ELR (cell line): ENCODE results near the gene CERK.
A peak's percentile ranks its signal among the peaks of the same experiment; 100 is the strongest.

ENCODE experiments used
- DNase-seq: peaks from one replicate; pipeline ENCODE4 v3.0.0-alpha.2; 2015; ENCODE audit warnings: low read depth

CERK gene

GRCh38 chr22:46764779-46765485 lies 26.9 kb upstream of the CERK start:
- no peak for DNase-seq

- no peak for DNase-seq
Observed at GRCh38 chr22:46764140-46764680, 26.2 kb upstream of the CERK start.

DNA sequence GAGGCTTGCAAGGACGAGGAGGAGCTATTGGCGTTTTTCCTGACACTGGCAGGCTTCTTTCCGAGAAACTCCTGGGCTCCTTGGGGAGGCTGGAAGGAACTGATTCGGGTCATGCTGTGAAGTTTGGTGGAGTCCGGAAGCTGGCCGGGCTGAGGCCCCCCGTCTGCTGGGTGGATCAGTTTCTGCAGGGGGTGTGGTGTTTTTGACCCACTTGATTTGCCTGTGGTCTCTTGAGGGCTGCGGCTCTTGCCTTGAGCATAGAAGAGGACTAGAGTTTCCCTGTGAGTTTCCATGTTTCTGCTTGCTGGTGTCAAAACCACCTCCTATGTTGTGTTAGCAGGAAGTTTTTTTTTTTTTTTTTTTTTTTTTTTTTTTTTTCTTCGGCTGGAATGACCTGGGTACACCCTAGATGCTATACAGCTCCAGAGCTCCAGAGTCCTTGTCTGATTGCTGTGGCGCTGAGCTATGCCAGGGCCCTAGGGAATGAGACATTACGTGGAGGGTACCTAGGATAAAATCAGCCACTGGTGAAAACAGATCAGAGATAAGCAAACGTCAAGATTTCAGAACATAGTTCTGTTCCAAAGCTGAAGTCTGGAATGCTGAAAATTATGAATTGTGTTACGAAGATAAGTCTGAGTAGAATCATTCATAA lies 25.1 kb upstream of the CERK start:
- DNase-seq: peak; percentile 44

GRCh38 chr22:46762238-46763050 lies 24.4 kb upstream of the CERK start, which contains the start of gene TBC1D22A:
Gene TBC1D22A (plus strand): TSS chr22:46762650. CDS start chr22:46762787, 137 bp downstream.
- DNase-seq: peak; percentile 97

GRCh38 chr22:46761539-46762237 lies 23.6 kb upstream of the CERK start:
- no peak for DNase-seq

DNA sequence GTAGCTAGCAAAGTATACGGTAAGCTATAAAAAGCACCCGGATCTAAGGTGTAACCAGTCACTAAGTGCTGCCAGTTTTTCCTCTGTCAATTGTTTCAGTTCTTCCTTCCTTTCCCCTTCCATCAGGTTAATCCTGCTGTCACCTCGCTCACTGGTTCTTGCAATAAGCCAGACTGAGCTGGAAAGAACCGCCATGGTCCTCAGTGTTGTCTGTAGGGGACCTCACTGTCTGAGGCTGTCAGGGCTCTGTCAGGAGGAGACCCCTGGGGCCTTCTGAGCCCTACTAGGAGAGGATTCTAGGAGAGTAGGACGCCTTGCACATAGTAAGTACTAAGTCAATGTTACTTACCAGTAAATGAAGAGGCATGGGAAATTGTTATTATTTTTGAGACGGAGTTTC lies 23.0 kb upstream of the CERK start:
- DNase-seq: no peak

GRCh38 chr22:46758867-46759290 lies 20.8 kb upstream of the CERK start:
- DNase-seq: peak; percentile 66

GRCh38 chr22:46758121-46758520 lies 20.1 kb upstream of the CERK start:
- no peak for DNase-seq

GRCh38 chr22:46757104-46757503 lies 19.1 kb upstream of the CERK start:
- no peak for DNase-seq

DNA sequence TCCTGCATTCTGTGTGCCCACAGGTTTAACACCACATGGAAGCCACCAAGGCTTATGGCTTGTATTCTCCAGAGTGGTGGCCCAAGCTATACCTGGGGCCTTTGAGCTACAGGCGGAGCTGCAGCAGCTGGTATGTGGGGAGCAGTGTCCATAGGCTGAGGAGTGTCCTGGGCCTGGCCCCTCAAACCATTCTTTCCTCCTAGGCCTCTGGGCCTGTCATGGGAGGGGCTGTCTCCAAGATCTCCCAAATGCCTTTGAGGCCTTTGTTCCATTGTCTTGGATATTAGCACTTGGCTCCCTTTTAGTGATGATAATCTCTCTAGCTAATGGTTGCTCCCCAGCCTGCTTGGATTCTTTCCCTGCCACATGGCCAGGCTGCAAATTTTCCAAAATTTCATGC lies 18.0 kb upstream of the CERK start:
- no peak for DNase-seq

DNA sequence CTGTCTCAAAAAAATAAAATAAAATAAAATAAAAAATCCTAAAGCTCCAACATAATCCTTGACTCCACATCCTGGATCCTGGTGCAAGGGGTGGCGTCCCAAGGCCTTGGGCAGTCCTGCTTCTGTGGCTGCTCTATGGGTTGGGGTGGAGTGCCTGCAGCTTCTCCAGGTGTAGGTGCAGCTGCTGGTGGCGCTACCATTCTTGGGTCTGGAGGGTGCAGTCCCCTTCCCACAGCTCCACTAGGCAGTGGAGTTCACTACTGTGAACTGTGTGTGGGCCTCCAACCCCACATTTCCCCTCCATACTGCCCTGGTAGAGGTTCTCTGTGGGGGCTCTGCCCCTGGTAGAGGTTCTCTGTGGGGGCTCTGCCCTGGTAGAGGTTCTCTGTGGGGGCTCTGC lies 17.5 kb upstream of the CERK start:
- DNase-seq: no peak

- DNase-seq: no peak
Observed at GRCh38 chr22:46754826-46755225, 16.8 kb upstream of the CERK start.

GRCh38 chr22:46754110-46754799 lies 16.2 kb upstream of the CERK start:
- peak; percentile 99 for DNase-seq

- no peak for DNase-seq
Observed at GRCh38 chr22:46753761-46754109, 15.7 kb upstream of the CERK start.

GRCh38 chr22:46753360-46753759 lies 15.3 kb upstream of the CERK start:
- DNase-seq: no peak

GRCh38 chr22:46752988-46753310 lies 14.9 kb upstream of the CERK start:
- DNase-seq: no peak

- no peak for DNase-seq
Observed at GRCh38 chr22:46752286-46752987, 14.4 kb upstream of the CERK start.

DNA sequence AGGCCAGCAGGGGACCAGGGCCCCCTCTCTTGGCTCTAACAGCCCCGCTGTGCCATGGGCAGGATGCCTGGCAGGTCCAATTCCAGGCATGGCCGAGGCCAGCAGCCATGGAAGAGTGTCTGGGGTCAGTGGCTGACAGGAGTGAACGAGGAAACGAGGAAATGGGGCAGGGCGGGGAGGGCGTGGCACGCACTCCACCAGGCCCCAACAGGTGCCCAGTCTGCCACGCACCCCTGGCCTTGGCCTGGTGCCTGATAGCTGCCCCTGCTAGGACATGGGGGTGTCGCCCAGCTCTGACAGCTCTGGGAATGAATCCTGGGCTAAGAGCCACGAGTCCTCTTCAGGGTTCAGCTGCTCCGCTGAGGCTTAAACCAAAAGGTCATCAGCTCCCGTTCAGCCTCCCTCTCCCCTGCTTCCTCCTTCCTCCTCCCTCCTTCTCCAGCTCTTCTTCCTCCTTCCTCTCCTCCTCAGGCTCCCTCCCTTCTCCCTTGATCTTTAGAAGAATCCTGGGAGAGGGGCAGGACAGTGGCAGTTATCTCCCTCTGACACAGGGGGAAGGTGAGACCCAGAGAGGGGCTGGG lies 12.9 kb upstream of the CERK start:
- DNase-seq: no peak

DNA sequence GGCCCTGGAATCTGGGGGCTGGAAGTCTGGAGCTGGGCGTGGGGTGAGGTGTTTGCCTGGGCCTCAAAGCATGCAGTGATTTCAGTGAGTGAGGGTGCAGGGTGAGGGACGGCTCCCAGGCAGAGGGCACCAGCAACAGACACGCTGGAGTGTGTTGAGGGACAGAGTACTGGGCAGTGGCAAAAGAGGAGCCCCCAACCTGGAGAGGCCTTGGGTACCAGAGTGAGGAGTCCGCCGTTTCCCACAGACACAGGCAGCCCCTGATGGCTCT lies 12.4 kb upstream of the CERK start:
- no peak for DNase-seq

DNA sequence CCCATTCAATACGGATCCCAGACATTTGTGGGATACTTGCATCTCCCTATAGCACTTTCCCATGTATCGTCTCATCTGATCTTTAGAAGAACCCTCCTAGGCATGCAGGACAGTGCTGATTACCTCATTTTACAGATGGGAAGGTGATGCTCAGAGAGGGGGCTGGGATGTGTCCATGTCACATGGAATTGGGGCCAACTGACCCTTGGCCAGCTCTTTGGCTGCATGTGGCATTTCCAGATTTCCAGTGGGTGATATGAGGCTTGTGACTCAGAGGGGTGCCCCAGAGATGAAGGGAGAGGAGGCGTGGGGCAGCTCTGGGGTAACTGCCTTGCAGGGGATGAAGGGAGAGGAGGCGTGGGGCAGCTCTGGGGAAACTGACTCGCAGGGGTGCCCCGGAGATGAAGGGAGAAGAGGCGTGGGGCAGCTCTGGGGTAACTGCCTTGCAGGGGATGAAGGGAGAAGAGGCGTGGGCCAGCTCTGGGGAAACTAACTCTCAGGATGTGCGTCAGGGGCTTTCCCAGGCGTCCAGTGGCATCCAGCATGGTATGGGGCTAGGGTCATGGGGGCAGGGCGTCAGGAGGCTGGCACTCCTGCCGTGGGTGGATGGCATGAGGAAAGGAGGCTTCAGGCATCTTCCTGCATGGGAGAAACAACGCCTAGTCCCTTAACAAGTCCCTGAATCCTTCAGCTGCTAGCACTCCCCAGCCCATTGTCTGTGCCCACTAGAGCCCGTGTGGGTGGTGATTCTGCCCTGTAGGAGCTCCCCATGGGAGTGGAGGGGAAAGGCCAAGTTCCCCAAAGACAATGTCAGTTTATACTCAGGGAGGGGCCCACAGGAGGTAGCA lies 11.9 kb upstream of the CERK start:
- no peak for DNase-seq
